ENCODE results near the gene NAT14.

Gene NAT14

GRCh38 chr19:55536366-55536765 is 51.4 kb downstream of the NAT14 start:
- no peak for DNase-seq (ENCODE audit: low read depth)
